Trophoblast cell (in vitro differentiated cells and primary cell): Measurements from ENCODE around the gene CD244.
"Not testable (repeated sequence)": the region's sequence is repeated elsewhere in the genome, so short reads cannot be mapped to it uniquely, and the experiment has no call there.

ENCODE experiments used
- DNase-seq, 2 donors: peaks; one replicate each; pipeline ENCODE4 v3.0.0-alpha.2; 2016
- H2AFZ ChIP-seq: 2 replicates; pipeline ENCODE4 v1.6.1; 2013; ENCODE audit warnings: low read length, moderate library complexity, mild to moderate bottlenecking; ENCODE audit not compliant: insufficient read depth, poor library complexity
- H2AK5ac ChIP-seq: 2 replicates; pipeline ENCODE4 v1.6.1; 2013; ENCODE audit warnings: mild to moderate bottlenecking, low read length
- H2BK120ac ChIP-seq: 2 replicates; pipeline ENCODE4 v1.6.1; 2013; ENCODE audit warnings: low read length, mild to moderate bottlenecking, moderate library complexity; ENCODE audit not compliant: insufficient read depth, poor library complexity
- H2BK12ac ChIP-seq: 2 replicates; pipeline ENCODE4 v1.6.1; 2013; ENCODE audit warnings: mild to moderate bottlenecking, low read length, moderate library complexity
- H2BK5ac ChIP-seq: 2 replicates; pipeline ENCODE4 v1.6.1; 2013; ENCODE audit warnings: low read length, low read depth, moderate library complexity, mild to moderate bottlenecking; ENCODE audit not compliant: poor library complexity
- H3K14ac ChIP-seq: 2 replicates; pipeline ENCODE4 v1.6.1; 2013; ENCODE audit warnings: mild to moderate bottlenecking, low read length
- H3K18ac ChIP-seq: 2 replicates; pipeline ENCODE4 v1.6.1; 2013; ENCODE audit warnings: mild to moderate bottlenecking, low read length
- H3K23ac ChIP-seq: 2 replicates; pipeline ENCODE4 v1.6.1; 2013; ENCODE audit warnings: low read length
- H3K27ac ChIP-seq: 2 replicates; pipeline ENCODE4 v1.5.1; 2013; ENCODE audit warnings: low read depth, mild to moderate bottlenecking, inconsistent platforms, low read length, moderate library complexity
- H3K27me3 ChIP-seq: 2 replicates; pipeline ENCODE4 v1.6.1; 2013; ENCODE audit warnings: inconsistent platforms, mild to moderate bottlenecking, low read length, moderate library complexity; ENCODE audit not compliant: insufficient read depth
- H3K36me3 ChIP-seq, 2 experiments: 1 replicate in 1 of 2; 2 replicates in 1 of 2; pipeline ENCODE4 v1.6.1; 2013; ENCODE audit warnings: low read length in 2 of 2, mild to moderate bottlenecking in 2 of 2, moderate library complexity in 1 of 2; ENCODE audit not compliant: insufficient read depth in 2 of 2, control insufficient read depth in 1 of 2
- H3K4ac ChIP-seq: 2 replicates; pipeline ENCODE4 v1.6.1; 2013; ENCODE audit warnings: low read depth, mild to moderate bottlenecking, low read length, moderate library complexity
- H3K4me1 ChIP-seq, 2 experiments: 1 replicate in 1 of 2; 2 replicates in 1 of 2; pipeline ENCODE4 v1.6.1; 2013; ENCODE audit warnings: low read length in 2 of 2, mild to moderate bottlenecking in 2 of 2, moderate library complexity in 1 of 2; ENCODE audit not compliant: insufficient read depth in 2 of 2, control insufficient read depth in 1 of 2
- H3K4me2 ChIP-seq: 2 replicates; pipeline ENCODE4 v1.6.1; 2013; ENCODE audit warnings: inconsistent platforms, mild to moderate bottlenecking, low read length, moderate library complexity
- H3K4me3 ChIP-seq: 2 replicates; pipeline ENCODE4 v1.5.1; 2013; ENCODE audit warnings: mild to moderate bottlenecking, low read depth, low read length, inconsistent platforms
- H3K79me1 ChIP-seq: one replicate; pipeline ENCODE4 v1.6.1; 2013; ENCODE audit warnings: low read length
- H3K79me2 ChIP-seq: 2 replicates; pipeline ENCODE4 v1.6.1; 2013; ENCODE audit warnings: low read length, mild to moderate bottlenecking; ENCODE audit not compliant: control insufficient read depth, insufficient read depth, poor library complexity
- H3K9ac ChIP-seq: 2 replicates; pipeline ENCODE4 v1.6.1; 2013; ENCODE audit warnings: mild to moderate bottlenecking, low read length
- H3K9me3 ChIP-seq: 2 replicates; pipeline ENCODE4 v1.6.1; 2013; ENCODE audit warnings: low read depth, mild to moderate bottlenecking, control low read depth, inconsistent platforms, low read length; ENCODE audit not compliant: insufficient read depth
- H4K12ac ChIP-seq: 2 replicates; pipeline ENCODE4 v1.6.1; 2013; ENCODE audit warnings: low read depth, mild to moderate bottlenecking, low read length, moderate library complexity
- H4K8ac ChIP-seq: 2 replicates; pipeline ENCODE4 v1.6.1; 2013; ENCODE audit warnings: low read depth, mild to moderate bottlenecking, low read length, moderate library complexity
- H4K91ac ChIP-seq: one replicate; pipeline ENCODE4 v1.6.1; 2013; ENCODE audit warnings: low read depth, mild to moderate bottlenecking, low read length, moderate library complexity
- WGBS: extraction: QIAGEN DNeasy Blood & Tissue Kit; methylation state at CpG from one replicate; pipeline ENCODE4 v1.1.7; 2013; ENCODE audit warnings: missing lambda C conversion rate; ENCODE audit not compliant: insufficient read length, insufficient coverage; ENCODE audit errors: extremely low coverage; 5-methylcytosine and 5-hydroxymethylcytosine counted together

The CD244 gene

GRCh38 chr1:160879056-160879455, 16.4 kb upstream of the CD244 start:
- Histone ChIP-seq H3K4ac (no peak overlapping the region), H3K36me3 (no peaks in the 10 kb centered on the region), H2BK12ac (no peak overlapping the region), H3K27ac (no peak overlapping the region), H3K14ac (no peak overlapping the region), H2BK5ac (no peak overlapping the region), H3K4me2 (no peak overlapping the region), H4K91ac (no peak overlapping the region), H3K79me2 (no peaks in the 10 kb centered on the region), H2BK120ac (no peak overlapping the region), H3K79me1 (no peaks in the 10 kb centered on the region), H2AK5ac (no peak overlapping the region), H2AFZ (no peak overlapping the region), H4K12ac (no peak overlapping the region), H3K9ac (no peak overlapping the region), H3K27me3 (no peaks in the 10 kb centered on the region), H4K8ac (no peak overlapping the region), H3K4me3 (no peak overlapping the region), H3K23ac (no peak overlapping the region), H3K4me1 (peaks cover 0 to 8% of the 10 kb centered on the region in 2 experiments), H3K9me3 (no peaks in the 10 kb centered on the region), H3K18ac (no peak overlapping the region)
- no CpG with 5 or more reads among the region's 8 CpGs for WGBS
- DNase-seq, result no peak

- Histone ChIP-seq H3K18ac (no peak overlapping the region), H3K4me1 (peaks cover 0 to 8% of the 10 kb centered on the region in 2 experiments), H2BK5ac (no peak overlapping the region), H2BK12ac (no peak overlapping the region), H3K14ac (no peak overlapping the region), H4K91ac (no peak overlapping the region), H3K9me3 (no peaks in the 10 kb centered on the region), H3K79me1 (no peaks in the 10 kb centered on the region), H2BK120ac (no peak overlapping the region), H2AFZ (no peak overlapping the region), H3K27ac (no peak overlapping the region), H3K4me2 (no peak overlapping the region), H3K23ac (no peak overlapping the region), H3K4me3 (no peak overlapping the region), H3K9ac (no peak overlapping the region), H3K36me3 (no peaks in the 10 kb centered on the region), H3K79me2 (no peaks in the 10 kb centered on the region), H3K4ac (no peak overlapping the region), H3K27me3 (no peaks in the 10 kb centered on the region), H4K8ac (no peak overlapping the region), H2AK5ac (no peak overlapping the region), H4K12ac (no peak overlapping the region)
- no peak for DNase-seq
Observed at GRCh38 chr1:160877221-160877620, 14.5 kb upstream of the CD244 start.

- Histone ChIP-seq H4K8ac (no peak overlapping the region), H3K4me1 (peaks cover 0 to 4% of the 10 kb centered on the region in 2 experiments), H4K12ac (no peak overlapping the region), H3K14ac (no peak overlapping the region), H3K27ac (no peak overlapping the region), H3K18ac (no peak overlapping the region), H3K4me3 (no peak overlapping the region), H2AK5ac (no peak overlapping the region), H3K4ac (no peak overlapping the region), H3K79me2 (no peaks in the 10 kb centered on the region), H3K79me1 (no peaks in the 10 kb centered on the region), H3K9ac (no peak overlapping the region), H2BK120ac (no peak overlapping the region), H2AFZ (no peak overlapping the region), H3K9me3 (no peaks in the 10 kb centered on the region), H2BK12ac (no peak overlapping the region), H4K91ac (no peak overlapping the region), H3K27me3 (no peaks in the 10 kb centered on the region), H2BK5ac (no peak overlapping the region), H3K4me2 (no peak overlapping the region), H3K36me3 (no peaks in the 10 kb centered on the region), H3K23ac (no peak overlapping the region)
- DNase-seq, result no peak
- WGBS, result no CpG with 5 or more reads among the region's 5 CpGs
Observed at GRCh38 chr1:160876311-160876710, 13.6 kb upstream of the CD244 start.

GRCh38 chr1:160875591-160875990, 12.9 kb upstream of the CD244 start:
- not testable (repeated sequence) for H2AFZ ChIP-seq, H4K91ac ChIP-seq, H3K23ac ChIP-seq, H3K18ac ChIP-seq, H3K9ac ChIP-seq, H3K4ac ChIP-seq, H2BK12ac ChIP-seq, H4K12ac ChIP-seq, H3K9me3 ChIP-seq, H3K27me3 ChIP-seq, H3K36me3 ChIP-seq, H3K27ac ChIP-seq, H3K79me2 ChIP-seq, H3K4me2 ChIP-seq, H3K79me1 ChIP-seq, H2AK5ac ChIP-seq, H3K4me3 ChIP-seq, H2BK5ac ChIP-seq, H2BK120ac ChIP-seq, DNase-seq, H4K8ac ChIP-seq, H3K4me1 ChIP-seq, H3K14ac ChIP-seq
- no CpG with 5 or more reads among the region's 4 CpGs for WGBS
